Stimulated activated CD8-positive, alpha-beta memory T cell treated with anti-CD3 and anti-CD28 coated beads, Interleukin-2, amount 100 ng/mL, for 48 hours (primary cell): Measurements from ENCODE around the gene MYO7B.

Experiments used
- DNase-seq, 2 donors: peaks; one replicate each; pipeline ENCODE4 v3.0.0-alpha.2; 2020; ENCODE audit warnings: low read depth in 2 of 2

The MYO7B gene

GRCh38 chr2:127678991-127679390, 143.5 kb downstream of the MYO7B start:
- DNase-seq, result no peak

GRCh38 chr2:127679680-127680361, 144.3 kb downstream of the MYO7B start:
- no peak for DNase-seq

- no peak for DNase-seq
Measured at GRCh38 chr2:127680706-127681287, 145.3 kb downstream of the MYO7B start.

GRCh38 chr2:127681288-127681804, 145.9 kb downstream of the MYO7B start:
- no peak for DNase-seq

GRCh38 chr2:127681976-127682857, 146.7 kb downstream of the MYO7B start:
- DNase-seq, result no peak

- DNase-seq, result no peak
Measured at GRCh38 chr2:127683056-127683455, 147.6 kb downstream of the MYO7B start.

GRCh38 chr2:127683757-127684156, 148.3 kb downstream of the MYO7B start:
- DNase-seq, result no peak

- no peak for DNase-seq
Measured at GRCh38 chr2:127685410-127686080, 150.1 kb downstream of the MYO7B start.
